Osteoblast (primary cell): ENCODE results near the gene L1CAM. TPM values are rescaled to one million over a fixed set of nuclear protein-coding genes. Genes with fewer than 3 reads are reported as not detected.

ENCODE experiments used
- DNase-seq: peaks from one replicate; pipeline ENCODE4 v3.0.0; 2011; ENCODE audit warnings: low spot score, mixed read lengths; ENCODE audit not compliant: insufficient read length; ENCODE audit errors: missing footprints
- H2AFZ ChIP-seq: 2 replicates; pipeline ENCODE4 v1.6.0; 2011; ENCODE audit warnings: mild to moderate bottlenecking, low read length
- H3K27ac ChIP-seq: 2 replicates; pipeline ENCODE4 v1.5.1; 2011; ENCODE audit warnings: mild to moderate bottlenecking, low read depth, low read length, moderate library complexity
- H3K27me3 ChIP-seq: 2 replicates; pipeline ENCODE4 v1.6.0; 2012; ENCODE audit warnings: mild to moderate bottlenecking, control low read depth, inconsistent platforms, low read length, moderate library complexity; ENCODE audit not compliant: insufficient read depth
- H3K36me3 ChIP-seq: 2 replicates; pipeline ENCODE4 v1.5.1; 2011; ENCODE audit warnings: mild to moderate bottlenecking, low read length, control low read depth, moderate library complexity; ENCODE audit not compliant: insufficient read depth
- H3K4me1 ChIP-seq: 2 replicates; pipeline ENCODE4 v1.5.1; 2011; ENCODE audit warnings: mild to moderate bottlenecking, low read length, control low read depth, moderate library complexity; ENCODE audit not compliant: insufficient read depth
- H3K4me2 ChIP-seq: 2 replicates; pipeline ENCODE4 v1.6.0; 2011; ENCODE audit warnings: mild to moderate bottlenecking, low read length; ENCODE audit not compliant: insufficient read depth
- H3K4me3 ChIP-seq: fragments of 200-600 bp; sonication (generic); 3 replicates; pipeline ENCODE4 v1.5.1; 2012; ENCODE audit warnings: mild to moderate bottlenecking, low read length, inconsistent platforms; ENCODE audit not compliant: insufficient read depth
- H3K79me2 ChIP-seq: 2 replicates; pipeline ENCODE4 v1.6.0; 2012; ENCODE audit warnings: mild to moderate bottlenecking, low read length, control low read depth, inconsistent platforms; ENCODE audit not compliant: insufficient read depth
- H3K9me3 ChIP-seq: 2 replicates; pipeline ENCODE4 v1.5.1; 2011; ENCODE audit warnings: low read depth, low read length, control low read depth
- H4K20me1 ChIP-seq: 2 replicates; pipeline ENCODE4 v1.6.0; 2012; ENCODE audit warnings: mild to moderate bottlenecking, low read length, control low read depth; ENCODE audit not compliant: insufficient read depth
- CTCF ChIP-seq: IDR thresholded peaks from 2 replicates; pipeline ENCODE4 v1.5.1; 2011; ENCODE audit warnings: mild to moderate bottlenecking, low read depth, low read length, moderate library complexity; ENCODE audit errors: extremely low read depth
- total RNA-seq: library from RNA; depleted of rRNA; stranded (reverse); fragments of >200 nt; gene quantifications from 2 replicates; pipeline ENCODE4 v1.2.3, GENCODE V29; 2012

Gene L1CAM
- total RNA-seq, 1 donor = under 0.01 TPM

GRCh38 chrX:153897899-153898298, 11.9 kb upstream of the L1CAM start:
- Histone ChIP-seq H4K20me1 (no peaks in the 10 kb centered on the region), H3K79me2 (no peaks in the 10 kb centered on the region), H3K36me3 (no peaks in the 10 kb centered on the region), H3K4me3 (no peak overlapping the region), H3K27ac (no peak overlapping the region), H3K9me3 (no peaks in the 10 kb centered on the region), H3K4me2 (no peak overlapping the region), H3K4me1 (no peaks in the 10 kb centered on the region), H3K27me3 (peaks cover 25% of the 10 kb centered on the region), H2AFZ (no peak overlapping the region)
- no peak for DNase-seq
- TF ChIP-seq CTCF = no peak

- H3K79me2 ChIP-seq = no peaks in the 10 kb centered on the region
- no peak for TF ChIP-seq CTCF
- no peaks in the 10 kb centered on the region for H3K9me3 ChIP-seq
- H2AFZ ChIP-seq = no peak overlapping the region
- no peaks in the 10 kb centered on the region for H3K36me3 ChIP-seq
- no peak for DNase-seq
- H3K27ac ChIP-seq = no peak overlapping the region
- no peak overlapping the region for H3K4me3 ChIP-seq
- H4K20me1 ChIP-seq = no peaks in the 10 kb centered on the region
- no peaks in the 10 kb centered on the region for H3K4me1 ChIP-seq
- H3K4me2 ChIP-seq = no peak overlapping the region
- peaks cover 57% of the 10 kb centered on the region for H3K27me3 ChIP-seq
These were observed 3.1 kb upstream of the L1CAM start for GRCh38 chrX:153889123-153889522.

- no peak for TF ChIP-seq CTCF
- H3K9me3 ChIP-seq = no peaks in the 10 kb centered on the region
- no peak overlapping the region for H3K4me3 ChIP-seq
- DNase-seq = no peak
- H3K27me3 ChIP-seq = peaks cover 61% of the 10 kb centered on the region
- H4K20me1 ChIP-seq = no peaks in the 10 kb centered on the region
- no peaks in the 10 kb centered on the region for H3K36me3 ChIP-seq
- H3K79me2 ChIP-seq = no peaks in the 10 kb centered on the region
- H3K27ac ChIP-seq = no peak overlapping the region
- H3K4me1 ChIP-seq = no peaks in the 10 kb centered on the region
- no peak overlapping the region for H2AFZ ChIP-seq
- H3K4me2 ChIP-seq = no peak overlapping the region
These were observed 2.4 kb upstream of the L1CAM start for GRCh38 chrX:153888344-153888743.

- peaks cover 60% of the 10 kb centered on the region for H3K27me3 ChIP-seq
- no peak overlapping the region for H3K4me2 ChIP-seq
- no peak for TF ChIP-seq CTCF
These were observed 1.4 kb upstream of the L1CAM start for GRCh38 chrX:153887385-153887784.

More at GRCh38 chrX:153887385-153887784, 1.4 kb upstream of the L1CAM start:
- H3K9me3 ChIP-seq = no peaks in the 10 kb centered on the region
- no peaks in the 10 kb centered on the region for H3K4me1 ChIP-seq
- H3K4me3 ChIP-seq = no peak overlapping the region
- H3K27ac ChIP-seq = no peak overlapping the region
- DNase-seq = no peak
- no peaks in the 10 kb centered on the region for H3K36me3 ChIP-seq
- H2AFZ ChIP-seq = no peak overlapping the region
- H3K79me2 ChIP-seq = no peaks in the 10 kb centered on the region
- H4K20me1 ChIP-seq = no peaks in the 10 kb centered on the region
